Activated CD8-positive, alpha-beta memory T cell treated with anti-CD3 and anti-CD28 coated beads, Interleukin-2, amount 50 U/mL, for 1 hour (primary cell): ENCODE data around the gene NEK11.
A peak's percentile ranks its signal among the peaks of the same experiment; 100 is the strongest.

Experiments
- DNase-seq: peaks from one replicate; pipeline ENCODE4 v3.0.0-alpha.2; 2020; ENCODE audit errors: extremely low read depth

NEK11 gene

GRCh38 chr3:131026321-131027151 lies at the start of gene NEK11, which contains the start of gene ASTE1:
TSS of gene NEK11 (plus strand) at chr3:131026877. CDS start at chr3:131029709, 2,832 bp downstream.
TSS of gene ASTE1 (minus strand) at chr3:131026825. CDS start at chr3:131025306, 1,519 bp downstream.
- DNase-seq: peak; percentile 80

GRCh38 chr3:130979117-130979516 lies 47.6 kb upstream of the NEK11 start:
- DNase-seq: no peak

- DNase-seq: no peak
Observed at GRCh38 chr3:130981469-130981868, 45.2 kb upstream of the NEK11 start.

GRCh38 chr3:130990282-130990681 lies 36.4 kb upstream of the NEK11 start:
- no peak for DNase-seq

- DNase-seq: no peak
Observed at GRCh38 chr3:130991126-130991525, 35.6 kb upstream of the NEK11 start.

- DNase-seq: no peak
Observed at GRCh38 chr3:130992344-130992743, 34.3 kb upstream of the NEK11 start.

GRCh38 chr3:130997289-130997688 lies 29.4 kb upstream of the NEK11 start:
- no peak for DNase-seq

- no peak for DNase-seq
Observed at GRCh38 chr3:131001071-131001470, 25.6 kb upstream of the NEK11 start.

GRCh38 chr3:131004603-131005002 lies 22.1 kb upstream of the NEK11 start:
- no peak for DNase-seq

- DNase-seq: no peak
Observed at GRCh38 chr3:131007256-131007655, 19.4 kb upstream of the NEK11 start.

- DNase-seq: no peak
Observed at GRCh38 chr3:131007782-131008181, 18.9 kb upstream of the NEK11 start.

GRCh38 chr3:131008326-131008725 lies 18.4 kb upstream of the NEK11 start:
- no peak for DNase-seq

GRCh38 chr3:131009698-131010097 lies 17.0 kb upstream of the NEK11 start:
- no peak for DNase-seq

GRCh38 chr3:131018970-131019369 lies 7.7 kb upstream of the NEK11 start:
- DNase-seq: no peak

GRCh38 chr3:131020122-131020693 lies 6.5 kb upstream of the NEK11 start:
- DNase-seq: no peak

- DNase-seq: no peak
Observed at GRCh38 chr3:131025539-131025938, 1.1 kb upstream of the NEK11 start.

GRCh38 chr3:131028844-131029243 lies 2.2 kb downstream of the NEK11 start:
- no peak for DNase-seq

- DNase-seq: no peak
Observed at GRCh38 chr3:131031660-131032059, 5.0 kb downstream of the NEK11 start.

- no peak for DNase-seq
Observed at GRCh38 chr3:131033480-131034080, 6.9 kb downstream of the NEK11 start.

- no peak for DNase-seq
Observed at GRCh38 chr3:131036200-131036816, 9.6 kb downstream of the NEK11 start.

- DNase-seq: no peak
Observed at GRCh38 chr3:131036986-131037385, 10.3 kb downstream of the NEK11 start.

- DNase-seq: no peak
Observed at GRCh38 chr3:131038326-131038725, 11.6 kb downstream of the NEK11 start.
